ENCODE data around the gene REPIN1. TPM values are rescaled to one million over a fixed set of nuclear protein-coding genes. Genes with fewer than 3 reads are reported as not detected.

The REPIN1 gene
- total RNA-seq, 4 donors from 2014 or later = 115 to 332 (median 159) TPM

DNA sequence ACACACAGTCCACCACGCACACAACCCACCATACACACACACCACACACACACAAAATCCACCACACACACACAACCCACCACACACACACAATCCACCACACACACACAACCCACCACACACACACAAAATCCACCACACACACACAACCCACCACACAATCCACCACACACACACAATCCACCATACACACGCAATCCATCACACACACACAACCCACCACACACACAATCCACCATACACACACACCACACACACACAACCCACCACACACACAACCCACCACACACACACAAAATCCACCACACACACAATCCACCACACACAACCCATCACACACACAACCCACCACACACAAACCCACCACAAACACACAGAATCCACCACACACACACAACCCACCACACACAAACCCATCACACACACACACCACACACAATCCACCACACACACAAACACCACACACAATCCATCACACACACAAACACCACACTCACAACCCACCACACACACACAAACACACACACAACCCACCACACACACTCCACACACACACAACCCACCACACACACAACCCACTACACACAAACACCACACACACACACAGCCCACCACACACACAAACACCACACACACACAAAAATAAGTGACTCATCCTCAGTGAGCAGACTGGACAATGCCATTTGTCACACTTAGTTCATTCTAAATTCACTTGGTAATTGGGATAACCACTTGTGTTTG, 8.8 kb upstream of the REPIN1 start:
- Histone ChIP-seq H3K9me3 (no peaks in the 10 kb centered on the region), H3K4me3 (no peak overlapping the region), H3K27me3 (no peaks in the 10 kb centered on the region), H3K36me3 (no peaks in the 10 kb centered on the region), H3K27ac (no peak overlapping the region), H3K4me1 (peaks cover 29 to 35% of the 10 kb centered on the region in 2 donors)
- in situ Hi-C loops (cut with MboI; ENCODE audit: low sequenced_read_pairs in 4 of 4) (no loop called here), intact Hi-C loops (cut with DNase I; ENCODE audit: low total_unique reads) (loop anchor here (10.0 kb wide), 2 partner anchors 885 to 1475 kb away; partner anchors contain the start of genes EZH2 and SMARCD3)
- ATAC-seq (no peak), DNase-seq (no peak)
- no peak for TF ChIP-seq CTCF (IDR thresholded peaks at IDR 0.05 in 4 of 5, conservative IDR thresholded peaks at IDR 0.05 in 1 of 5)
- no peak for TF ChIP-seq POLR2A (IDR thresholded peaks at IDR 0.05)

- Histone ChIP-seq H3K27me3 (no peaks in the 10 kb centered on the region), H3K9me3 (no peaks in the 10 kb centered on the region), H3K27ac (no peak overlapping the region), H3K4me3 (no peak overlapping the region), H3K36me3 (no peaks in the 10 kb centered on the region), H3K4me1 (peaks cover 29 to 35% of the 10 kb centered on the region in 2 donors)
- no peak for DNase-seq
- in situ Hi-C loops (cut with MboI; ENCODE audit: low sequenced_read_pairs in 4 of 4) = no loop called here
- intact Hi-C loops (cut with DNase I; ENCODE audit: low total_unique reads) = loop anchor here (10.0 kb wide), 2 partner anchors 884 to 1476 kb away; partner anchors contain the start of genes EZH2 and SMARCD3
- TF ChIP-seq CTCF (IDR thresholded peaks at IDR 0.05 in 4 of 5, conservative IDR thresholded peaks at IDR 0.05 in 1 of 5) = no peak
- TF ChIP-seq POLR2A (IDR thresholded peaks at IDR 0.05) = no peak
- ATAC-seq = no peak
These were observed 8.1 kb upstream of the REPIN1 start for GRCh38 chr7:150360363-150361058.

GRCh38 chr7:150361402-150361801, 7.2 kb upstream of the REPIN1 start:
- intact Hi-C loops (cut with DNase I; ENCODE audit: low total_unique reads) = loop anchor here (10.0 kb wide), 2 partner anchors 883 to 1477 kb away; partner anchors contain the start of genes EZH2 and SMARCD3
- no peak for TF ChIP-seq POLR2A (IDR thresholded peaks at IDR 0.05)
- no peak for TF ChIP-seq CTCF (IDR thresholded peaks at IDR 0.05 in 4 of 5, conservative IDR thresholded peaks at IDR 0.05 in 1 of 5)
- ATAC-seq (no peak), DNase-seq (no peak)
- Histone ChIP-seq H3K4me1 (peaks cover 29 to 35% of the 10 kb centered on the region in 2 donors), H3K27me3 (no peaks in the 10 kb centered on the region), H3K36me3 (no peaks in the 10 kb centered on the region), H3K4me3 (no peak overlapping the region), H3K27ac (peak overlapping the region; percentile 64 to 78 (median 74)), H3K9me3 (no peaks in the 10 kb centered on the region)
- in situ Hi-C loops (cut with MboI; ENCODE audit: low sequenced_read_pairs in 4 of 4) = no loop called here

GRCh38 chr7:150361807-150362621, 6.6 kb upstream of the REPIN1 start:
- ATAC-seq = peak; percentile 24 to 60
- no peak for TF ChIP-seq CTCF (IDR thresholded peaks at IDR 0.05 in 4 of 5, conservative IDR thresholded peaks at IDR 0.05 in 1 of 5)
- TF ChIP-seq POLR2A (IDR thresholded peaks at IDR 0.05) = no peak
- Histone ChIP-seq H3K36me3 (no peaks in the 10 kb centered on the region), H3K4me3 (no peak overlapping the region), H3K9me3 (no peaks in the 10 kb centered on the region), H3K27me3 (no peaks in the 10 kb centered on the region), H3K27ac (peak overlapping the region; percentile 64 to 78 (median 74)), H3K4me1 (peaks cover 29 to 32% of the 10 kb centered on the region in 2 donors)
- intact Hi-C loops (cut with DNase I; ENCODE audit: low total_unique reads) (loop anchor here (10.0 kb wide), 2 partner anchors 883 to 1477 kb away; partner anchors contain the start of genes EZH2 and SMARCD3), in situ Hi-C loops (cut with MboI; ENCODE audit: low sequenced_read_pairs in 4 of 4) (no loop called here)
- no peak for DNase-seq

Measured in gastrocnemius medialis (tissue), 4 donors.